Liver (tissue), 3 donors: ENCODE results near the gene FAT4.

ENCODE experiments used
- GABPA ChIP-seq, 2 donors: IDR thresholded peaks in 1 of 2; conservative IDR thresholded peaks in 1 of 2; 2 replicates each; pipeline ENCODE4 v1.6.1; 2016; ENCODE audit warnings: antibody characterized with exemption in 2 of 2, mild to moderate bottlenecking in 1 of 2, moderate library complexity in 1 of 2
- HNF4G ChIP-seq: IDR thresholded peaks from 2 replicates; pipeline ENCODE4 v1.6.1; 2016; ENCODE audit warnings: antibody characterized with exemption
- JUND ChIP-seq, 2 donors: IDR thresholded peaks; 2 replicates each; pipeline ENCODE4 v1.6.1; 2016; ENCODE audit warnings: antibody characterized with exemption in 2 of 2
- MAX ChIP-seq: IDR thresholded peaks from 2 replicates; pipeline ENCODE4 v1.6.1; 2016; ENCODE audit warnings: antibody characterized with exemption
- RAD21 ChIP-seq, 2 donors: IDR thresholded peaks; 2 replicates each; pipeline ENCODE4 v1.6.1; 2016; ENCODE audit warnings: antibody characterized with exemption in 2 of 2, mild to moderate bottlenecking in 2 of 2
- REST ChIP-seq: IDR thresholded peaks from 2 replicates; pipeline ENCODE4 v1.6.1; 2016; ENCODE audit warnings: antibody characterized with exemption, mild to moderate bottlenecking
- RXRA ChIP-seq, 2 donors: IDR thresholded peaks; 2 replicates each; pipeline ENCODE4 v1.6.1; 2017 to 2018; ENCODE audit warnings: antibody characterized with exemption in 2 of 2, mild to moderate bottlenecking in 1 of 2
- SP1 ChIP-seq: IDR thresholded peaks from 2 replicates; pipeline ENCODE4 v1.6.1; 2018; ENCODE audit warnings: antibody characterized with exemption, mild to moderate bottlenecking
- YY1 ChIP-seq: IDR thresholded peaks from 2 replicates; pipeline ENCODE4 v1.6.1; 2016; ENCODE audit warnings: antibody characterized with exemption, mild to moderate bottlenecking
- ZBTB33 ChIP-seq: IDR thresholded peaks from 2 replicates; pipeline ENCODE4 v1.6.1; 2016; ENCODE audit warnings: antibody characterized with exemption
- TF ChIP-seq, protein P1 (sequence below): fragments of 150-350 bp; IDR thresholded peaks from 2 replicates; pipeline ENCODE4 v1.5.1; 2017; ENCODE audit warnings: improper control_type of control experiment, low read depth, low read length; ENCODE audit not compliant: missing input control
- TF ChIP-seq, protein P2 (sequence below): IDR thresholded peaks from 2 replicates; pipeline ENCODE4 v1.6.1; 2016; ENCODE audit warnings: antibody characterized with exemption
- donor health status: healthy.
- donor health status: healthy.

DNA sequence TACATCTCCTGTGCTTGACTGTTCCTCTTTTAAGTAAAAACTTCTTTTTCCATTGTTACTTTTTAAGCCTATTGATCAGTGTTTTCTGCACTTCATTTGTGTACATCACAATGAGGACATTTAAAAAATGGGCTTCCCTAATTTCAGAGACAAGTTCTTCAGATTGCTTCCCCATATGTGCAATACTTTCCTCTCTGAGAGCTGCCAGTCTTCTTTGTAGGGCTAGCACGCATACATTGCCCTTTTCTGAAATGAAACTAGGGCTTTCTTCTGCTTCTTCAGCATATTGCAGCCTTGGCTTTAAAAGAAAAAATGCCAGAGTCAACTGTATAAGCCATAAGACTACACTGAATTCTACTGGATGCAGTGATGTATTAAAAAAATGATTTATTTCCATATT, 37.8 kb downstream of the FAT4 start:
- TF ChIP-seq, protein P1, sequence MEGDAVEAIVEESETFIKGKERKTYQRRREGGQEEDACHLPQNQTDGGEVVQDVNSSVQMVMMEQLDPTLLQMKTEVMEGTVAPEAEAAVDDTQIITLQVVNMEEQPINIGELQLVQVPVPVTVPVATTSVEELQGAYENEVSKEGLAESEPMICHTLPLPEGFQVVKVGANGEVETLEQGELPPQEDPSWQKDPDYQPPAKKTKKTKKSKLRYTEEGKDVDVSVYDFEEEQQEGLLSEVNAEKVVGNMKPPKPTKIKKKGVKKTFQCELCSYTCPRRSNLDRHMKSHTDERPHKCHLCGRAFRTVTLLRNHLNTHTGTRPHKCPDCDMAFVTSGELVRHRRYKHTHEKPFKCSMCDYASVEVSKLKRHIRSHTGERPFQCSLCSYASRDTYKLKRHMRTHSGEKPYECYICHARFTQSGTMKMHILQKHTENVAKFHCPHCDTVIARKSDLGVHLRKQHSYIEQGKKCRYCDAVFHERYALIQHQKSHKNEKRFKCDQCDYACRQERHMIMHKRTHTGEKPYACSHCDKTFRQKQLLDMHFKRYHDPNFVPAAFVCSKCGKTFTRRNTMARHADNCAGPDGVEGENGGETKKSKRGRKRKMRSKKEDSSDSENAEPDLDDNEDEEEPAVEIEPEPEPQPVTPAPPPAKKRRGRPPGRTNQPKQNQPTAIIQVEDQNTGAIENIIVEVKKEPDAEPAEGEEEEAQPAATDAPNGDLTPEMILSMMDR: no peak
- TF ChIP-seq JUND (IDR thresholded peaks at IDR 0.05) (no peak), HNF4G (no peak), MAX (no peak), GABPA (IDR thresholded peaks at IDR 0.05 in 1 of 2, conservative IDR thresholded peaks at IDR 0.05 in 1 of 2) (no peak), ZBTB33 (no peak), SP1 (no peak), YY1 (no peak), REST (no peak), RXRA (IDR thresholded peaks at IDR 0.05) (no peak), RAD21 (IDR thresholded peaks at IDR 0.05) (no peak)
- TF ChIP-seq, protein P2, sequence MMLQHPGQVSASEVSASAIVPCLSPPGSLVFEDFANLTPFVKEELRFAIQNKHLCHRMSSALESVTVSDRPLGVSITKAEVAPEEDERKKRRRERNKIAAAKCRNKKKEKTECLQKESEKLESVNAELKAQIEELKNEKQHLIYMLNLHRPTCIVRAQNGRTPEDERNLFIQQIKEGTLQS: no peak
